ENCODE results near the gene PEF1.

The PEF1 gene

GRCh38 chr1:31670593-31670964, 25.9 kb upstream of the PEF1 start:
- no peak for DNase-seq

- DNase-seq: no peak
Observed at GRCh38 chr1:31669786-31670592, 25.3 kb upstream of the PEF1 start.

GRCh38 chr1:31669433-31669785, 24.7 kb upstream of the PEF1 start:
- DNase-seq: no peak

GRCh38 chr1:31668303-31668883, 23.7 kb upstream of the PEF1 start:
- DNase-seq: no peak

- DNase-seq: no peak
Observed at GRCh38 chr1:31667065-31667785, 22.5 kb upstream of the PEF1 start.

- no peak for DNase-seq
Observed at GRCh38 chr1:31666263-31666963, 21.7 kb upstream of the PEF1 start.

GRCh38 chr1:31665234-31665878, 20.7 kb upstream of the PEF1 start:
- DNase-seq: no peak

GRCh38 chr1:31664528-31664927, 19.9 kb upstream of the PEF1 start:
- DNase-seq: no peak

- peak; percentile 16 for DNase-seq
Observed at GRCh38 chr1:31663622-31664452, 19.2 kb upstream of the PEF1 start.

- DNase-seq: no peak
Observed at GRCh38 chr1:31662463-31662862, 17.8 kb upstream of the PEF1 start.

- no peak for DNase-seq
Observed at GRCh38 chr1:31661856-31662255, 17.2 kb upstream of the PEF1 start.

GRCh38 chr1:31660871-31661455, 16.3 kb upstream of the PEF1 start:
- no peak for DNase-seq

- DNase-seq: no peak
Observed at GRCh38 chr1:31659889-31660288, 15.2 kb upstream of the PEF1 start.

- no peak for DNase-seq
Observed at GRCh38 chr1:31658721-31659120, 14.0 kb upstream of the PEF1 start.

GRCh38 chr1:31657972-31658510, 13.4 kb upstream of the PEF1 start:
- no peak for DNase-seq

GRCh38 chr1:31657020-31657804, 12.5 kb upstream of the PEF1 start:
- no peak for DNase-seq

GRCh38 chr1:31655756-31656155, 11.1 kb upstream of the PEF1 start:
- DNase-seq: no peak

GRCh38 chr1:31655104-31655503, 10.4 kb upstream of the PEF1 start:
- DNase-seq: no peak

GRCh38 chr1:31654474-31654776, 9.7 kb upstream of the PEF1 start:
- no peak for DNase-seq

GRCh38 chr1:31653717-31654473, 9.2 kb upstream of the PEF1 start:
- DNase-seq: no peak
